ENCODE results near the gene STXBP5.

- TF ChIP-seq, protein P1, sequence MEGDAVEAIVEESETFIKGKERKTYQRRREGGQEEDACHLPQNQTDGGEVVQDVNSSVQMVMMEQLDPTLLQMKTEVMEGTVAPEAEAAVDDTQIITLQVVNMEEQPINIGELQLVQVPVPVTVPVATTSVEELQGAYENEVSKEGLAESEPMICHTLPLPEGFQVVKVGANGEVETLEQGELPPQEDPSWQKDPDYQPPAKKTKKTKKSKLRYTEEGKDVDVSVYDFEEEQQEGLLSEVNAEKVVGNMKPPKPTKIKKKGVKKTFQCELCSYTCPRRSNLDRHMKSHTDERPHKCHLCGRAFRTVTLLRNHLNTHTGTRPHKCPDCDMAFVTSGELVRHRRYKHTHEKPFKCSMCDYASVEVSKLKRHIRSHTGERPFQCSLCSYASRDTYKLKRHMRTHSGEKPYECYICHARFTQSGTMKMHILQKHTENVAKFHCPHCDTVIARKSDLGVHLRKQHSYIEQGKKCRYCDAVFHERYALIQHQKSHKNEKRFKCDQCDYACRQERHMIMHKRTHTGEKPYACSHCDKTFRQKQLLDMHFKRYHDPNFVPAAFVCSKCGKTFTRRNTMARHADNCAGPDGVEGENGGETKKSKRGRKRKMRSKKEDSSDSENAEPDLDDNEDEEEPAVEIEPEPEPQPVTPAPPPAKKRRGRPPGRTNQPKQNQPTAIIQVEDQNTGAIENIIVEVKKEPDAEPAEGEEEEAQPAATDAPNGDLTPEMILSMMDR (IDR thresholded peaks at IDR 0.05; ENCODE audit: low read length), result no peak
- no peak for TF ChIP-seq EZH2phosphoT487 (IDR thresholded peaks at IDR 0.05; ENCODE audit: low read length)
Observed at GRCh38 chr6:147371325-147371724, 167.1 kb downstream of the STXBP5 start.

Measured in MM.1S (cell line).